HCEC 1CT (cell line): ENCODE measurements around the gene KIRREL3.
"Not testable (repeated sequence)": the region's sequence is repeated elsewhere in the genome, so short reads cannot be mapped to it uniquely, and the experiment has no call there.

Source experiments
- DNase-seq: peaks from one replicate; pipeline ENCODE4 v3.0.0-alpha.2; 2017

The KIRREL3 gene

DNA sequence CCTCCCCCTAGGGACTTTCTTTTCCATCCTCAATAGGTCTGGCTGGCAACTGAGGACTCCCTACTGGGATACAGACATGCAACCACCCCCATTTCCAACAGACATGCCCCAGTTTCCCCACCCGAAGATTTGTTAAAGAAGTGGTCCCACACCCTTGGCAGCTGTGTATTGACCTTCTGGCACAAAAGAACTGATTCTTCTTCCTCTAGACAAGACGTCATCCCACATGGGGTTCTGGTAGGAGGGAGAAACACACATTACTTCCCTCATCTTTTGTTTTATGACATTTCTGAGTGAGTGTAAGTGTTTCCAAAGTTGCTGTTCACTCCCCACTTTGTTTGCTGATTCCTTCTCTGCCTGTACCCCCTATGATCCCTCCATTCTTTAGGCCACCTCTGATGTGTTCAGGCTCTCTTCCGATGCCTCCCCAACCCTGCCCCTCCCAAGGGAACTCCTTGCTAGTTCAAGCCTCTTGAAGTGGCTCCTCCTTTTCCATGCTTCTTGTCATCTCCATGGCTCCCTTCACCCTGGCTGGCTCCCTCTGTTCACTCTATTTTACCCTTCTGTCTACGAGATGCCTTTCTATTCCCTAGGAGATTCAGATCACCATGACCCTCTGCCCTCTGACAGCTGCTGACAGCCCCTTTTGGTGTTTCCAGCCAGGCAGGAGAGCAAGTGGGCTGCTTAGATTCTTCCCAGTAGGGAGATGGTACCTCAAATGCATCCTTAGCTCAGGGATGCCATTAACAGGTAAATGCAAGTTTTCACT is 4.3 kb downstream of the KIRREL3 start:
- DNase-seq, result no peak

DNA sequence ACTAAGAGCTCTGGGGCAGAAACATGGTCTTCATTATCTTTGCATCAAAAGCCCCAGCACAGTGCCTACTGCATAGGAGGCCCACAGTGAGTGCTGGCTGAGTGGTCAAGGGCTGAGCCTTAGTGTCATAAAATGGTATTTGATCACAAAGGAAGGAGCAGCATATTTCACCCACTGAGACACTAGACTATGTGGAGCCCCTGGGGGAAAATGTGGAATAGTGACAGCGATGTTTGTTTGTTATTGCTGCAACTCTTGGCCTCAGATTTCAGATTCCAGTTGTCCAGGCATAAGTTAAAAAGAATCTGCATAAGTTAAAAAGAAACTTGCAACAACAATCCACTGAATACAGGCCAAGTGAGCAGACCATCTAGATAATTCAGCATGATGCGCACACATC is 7.0 kb downstream of the KIRREL3 start:
- DNase-seq, result no peak

DNA sequence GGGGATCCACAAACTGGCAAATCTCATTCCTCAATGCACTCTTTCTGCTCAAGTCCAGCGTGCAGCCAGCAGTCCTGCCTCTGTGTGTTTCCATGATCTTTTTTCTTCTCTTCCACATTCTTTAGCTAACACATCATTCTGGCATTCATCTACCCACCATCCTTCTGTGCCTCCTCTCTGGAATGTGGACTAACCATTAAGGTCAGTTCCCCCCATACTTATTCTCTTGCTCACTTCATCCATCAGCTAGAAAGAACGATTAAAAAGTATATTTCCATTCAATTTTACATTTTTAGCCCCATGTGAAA is 7.8 kb downstream of the KIRREL3 start:
- peak; percentile 69 for DNase-seq

DNA sequence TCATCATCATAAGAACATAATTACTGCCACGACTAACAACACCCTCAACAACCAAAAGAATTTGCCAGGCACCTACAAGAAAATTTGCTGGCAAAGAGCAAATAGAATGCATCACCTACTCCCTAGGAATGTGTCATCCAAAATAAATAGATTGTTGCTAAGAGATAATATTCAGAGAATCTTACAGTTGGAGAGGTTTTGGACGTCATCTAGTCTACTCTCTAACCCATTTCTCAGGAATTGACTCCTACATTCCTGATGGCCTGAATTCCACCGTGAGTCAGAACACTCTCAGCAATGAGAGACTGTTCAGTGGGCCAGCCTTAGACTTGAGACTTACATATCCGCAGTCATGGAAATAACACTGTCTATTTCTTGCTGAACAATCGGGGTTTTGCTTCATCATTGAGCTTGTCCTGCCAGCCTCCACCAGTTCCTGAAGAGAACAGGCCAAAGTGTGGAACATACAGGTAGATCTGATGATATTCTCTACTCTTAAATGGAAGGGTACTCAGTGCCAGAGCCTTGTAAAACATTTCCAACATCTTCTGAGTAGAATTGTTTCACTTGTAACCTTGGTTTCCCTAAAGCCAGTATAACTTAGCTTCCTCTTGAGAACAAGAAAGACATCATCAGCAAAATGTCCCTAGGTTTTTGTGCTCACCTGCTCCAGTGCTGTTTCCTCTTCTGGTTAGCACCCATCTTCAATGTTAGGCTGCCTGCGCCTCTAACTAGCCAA is 8.3 kb downstream of the KIRREL3 start:
- DNase-seq, result peak; percentile 85

DNA sequence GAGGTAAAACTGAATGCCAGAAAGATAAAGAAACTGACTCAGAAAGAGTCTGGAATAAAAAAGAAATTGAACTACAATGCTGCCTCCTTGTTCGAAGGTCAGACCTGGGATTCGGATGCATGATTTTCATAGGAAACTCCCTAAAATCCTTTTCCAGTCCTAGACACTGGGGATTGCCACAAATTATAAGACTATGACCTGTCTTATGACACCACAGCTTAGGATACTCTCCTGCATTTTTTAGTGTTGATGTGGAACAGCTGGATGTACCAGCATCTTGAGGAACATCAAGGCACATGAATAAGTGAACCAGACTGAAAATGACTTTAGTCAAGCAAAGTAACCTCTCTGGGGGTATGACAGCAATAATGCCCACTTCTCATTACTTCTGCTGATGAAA is 9.0 kb downstream of the KIRREL3 start:
- DNase-seq, result peak; percentile 36

DNA sequence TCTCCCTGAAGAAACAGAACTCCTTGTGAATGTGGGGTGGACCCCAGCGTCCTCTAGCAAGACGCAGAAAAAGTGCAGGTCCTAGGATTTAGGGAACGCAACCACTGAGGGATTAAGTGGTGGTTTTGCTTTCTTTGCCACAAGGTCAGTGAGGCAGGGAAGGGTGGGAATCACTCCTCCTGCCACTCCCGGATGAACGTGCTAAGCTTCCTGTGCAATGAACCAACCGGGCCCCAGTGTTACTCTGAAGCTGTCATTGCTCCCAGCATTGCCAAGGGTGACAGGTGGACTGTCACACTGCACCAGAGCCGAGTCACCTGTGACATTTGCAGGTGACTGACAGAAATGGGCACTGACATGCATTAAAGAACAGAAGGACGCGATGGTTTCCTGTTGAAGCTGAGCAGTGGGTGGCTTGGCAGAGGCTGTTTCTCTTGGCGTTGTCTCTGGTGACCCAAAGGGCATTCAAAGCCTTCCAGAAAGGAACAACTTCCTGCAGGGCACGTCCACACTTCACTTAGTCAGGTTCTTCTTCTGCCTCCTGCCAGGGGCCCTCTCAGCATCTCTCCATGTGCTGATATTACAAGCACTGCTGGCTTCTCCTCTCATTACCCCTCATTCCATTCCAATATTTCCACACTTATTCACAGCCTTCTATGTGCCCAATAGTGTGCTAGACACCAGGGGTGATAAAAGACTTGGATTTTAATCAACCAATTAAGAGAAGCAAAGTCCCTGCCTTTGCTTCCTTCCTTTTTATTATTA is 9.7 kb downstream of the KIRREL3 start:
- no peak for DNase-seq

DNA sequence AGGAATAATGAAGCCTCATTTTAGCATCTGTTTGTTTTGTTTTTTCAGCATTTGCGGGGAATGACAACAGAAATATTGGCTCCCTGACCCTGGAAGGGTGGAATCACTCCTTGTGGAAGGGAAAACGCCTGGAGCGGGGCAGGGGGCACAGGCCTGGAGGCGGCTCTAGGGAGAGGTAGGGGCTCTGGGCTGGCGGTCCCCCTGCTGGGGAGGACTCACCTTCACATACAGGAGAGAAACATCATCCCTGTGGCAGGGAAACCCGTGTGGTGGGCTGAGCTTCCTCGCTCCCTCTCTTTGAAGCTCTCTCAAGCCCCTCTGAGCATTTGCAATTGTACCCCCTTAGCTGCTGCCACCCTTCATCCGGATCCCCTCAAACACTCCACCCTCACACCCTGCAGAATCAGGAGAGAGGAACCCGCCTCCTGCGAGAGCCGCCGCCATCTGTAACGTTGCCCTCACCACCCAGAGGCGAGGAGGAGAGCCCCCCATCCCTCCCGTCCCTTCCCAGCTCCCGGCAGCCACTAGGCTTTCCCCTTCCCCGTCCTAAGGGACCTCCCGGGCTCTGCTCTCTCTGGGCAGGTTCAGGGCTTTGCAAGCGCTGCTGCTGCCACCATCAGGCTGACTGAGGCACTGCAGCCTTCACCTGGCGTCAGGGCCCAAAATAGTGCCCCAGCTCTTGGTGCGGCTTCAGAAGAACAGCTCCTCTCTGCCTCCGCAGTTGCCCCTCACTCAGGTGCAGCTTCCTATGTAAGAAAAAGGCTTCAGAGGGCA is 10.4 kb downstream of the KIRREL3 start:
- DNase-seq, result peak; percentile 35

DNA sequence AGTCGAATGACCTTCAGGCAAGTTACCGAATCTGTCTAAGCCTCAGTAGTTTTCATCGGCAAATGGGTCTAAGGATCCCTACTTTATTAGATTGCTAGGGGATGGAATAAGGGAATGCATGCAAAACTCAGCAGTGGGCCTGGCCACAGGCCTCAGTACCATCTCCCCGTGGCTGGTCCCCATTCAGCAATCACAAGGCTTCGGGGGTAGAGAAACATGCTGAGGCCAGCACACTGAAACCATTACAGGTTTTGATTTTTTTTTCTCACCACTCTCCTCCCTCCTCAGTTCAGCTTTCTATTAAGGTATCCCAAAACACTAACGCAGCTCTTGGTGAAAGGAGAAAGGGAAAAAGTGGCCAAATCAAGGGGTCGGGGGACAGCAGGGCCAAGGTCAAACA is 11.9 kb downstream of the KIRREL3 start:
- no peak for DNase-seq

DNA sequence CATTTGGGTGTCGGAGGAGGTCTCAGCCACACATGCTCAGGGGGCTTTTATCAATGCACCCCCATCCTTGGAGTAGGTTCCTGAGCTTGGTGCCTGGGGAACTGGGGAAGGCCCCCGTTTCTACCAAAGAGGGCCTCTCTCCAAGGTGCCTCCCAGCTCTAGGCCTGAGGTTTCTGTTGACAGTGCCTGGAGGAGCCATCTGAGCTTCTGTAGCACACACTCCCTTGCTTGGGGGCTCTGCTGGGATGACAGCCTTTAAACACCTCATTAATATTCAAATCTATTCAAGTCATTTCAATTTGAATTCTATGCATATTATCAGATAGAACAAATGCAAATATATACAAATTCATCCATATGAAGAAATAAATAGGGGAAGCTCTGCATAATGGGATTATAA is 18.9 kb downstream of the KIRREL3 start:
- no peak for DNase-seq

DNA sequence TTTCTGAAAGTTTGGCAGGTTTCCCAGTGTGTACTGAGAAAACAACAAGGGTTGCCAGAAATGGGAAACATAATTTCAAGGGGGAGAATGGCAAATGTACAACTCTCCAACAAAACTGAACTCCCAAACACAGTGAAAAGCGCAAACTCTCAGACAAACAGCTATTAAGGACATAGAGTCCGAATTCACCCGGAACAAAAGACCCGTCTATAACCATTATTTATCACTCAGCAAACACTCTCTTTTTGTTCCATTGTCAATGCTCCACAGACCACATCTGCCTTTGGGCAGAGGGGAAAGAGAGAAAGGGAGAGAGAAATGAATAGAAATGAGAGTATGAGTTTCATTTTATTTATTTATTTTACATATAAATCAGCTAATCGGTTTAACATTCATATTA is 21.7 kb downstream of the KIRREL3 start:
- no peak for DNase-seq

DNA sequence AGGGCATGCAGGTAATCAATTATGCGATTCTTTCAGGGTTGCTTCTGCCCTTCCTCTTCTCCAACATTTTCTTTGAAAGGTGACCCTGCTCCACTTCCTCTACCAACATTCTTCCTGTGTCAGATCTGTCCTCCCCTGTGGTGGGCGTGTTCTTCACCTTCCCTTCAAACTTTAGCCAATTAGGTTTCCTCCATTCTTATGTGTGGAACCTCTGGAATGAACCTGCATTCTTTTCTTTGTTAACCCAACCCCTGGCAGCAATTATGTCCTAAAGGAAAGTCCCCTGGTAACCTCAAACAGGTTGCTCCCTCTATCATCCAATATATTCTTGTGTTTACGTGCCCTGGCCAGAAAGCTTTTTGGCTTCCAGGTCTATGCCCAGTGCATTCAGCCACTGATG is 22.4 kb downstream of the KIRREL3 start:
- no peak for DNase-seq

DNA sequence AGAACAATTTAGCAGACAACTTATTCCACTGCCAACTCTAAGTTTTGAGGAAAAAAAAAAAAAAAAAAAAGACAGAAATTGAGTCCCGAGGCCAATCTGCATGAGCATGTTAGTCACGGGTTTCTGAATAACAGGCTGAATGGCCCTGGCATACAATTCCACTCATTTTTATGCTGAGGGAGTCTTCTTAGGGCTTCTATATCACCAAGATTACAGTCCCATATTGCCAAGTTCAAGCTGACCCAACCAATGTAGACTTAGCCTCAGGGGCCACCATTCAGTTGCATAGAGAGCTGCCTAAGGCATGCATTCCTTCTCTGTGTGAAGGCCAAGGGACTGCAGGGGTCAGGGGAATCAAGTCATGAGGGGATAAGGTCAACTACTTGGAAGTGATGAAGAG is 27.5 kb downstream of the KIRREL3 start:
- no peak for DNase-seq

DNA sequence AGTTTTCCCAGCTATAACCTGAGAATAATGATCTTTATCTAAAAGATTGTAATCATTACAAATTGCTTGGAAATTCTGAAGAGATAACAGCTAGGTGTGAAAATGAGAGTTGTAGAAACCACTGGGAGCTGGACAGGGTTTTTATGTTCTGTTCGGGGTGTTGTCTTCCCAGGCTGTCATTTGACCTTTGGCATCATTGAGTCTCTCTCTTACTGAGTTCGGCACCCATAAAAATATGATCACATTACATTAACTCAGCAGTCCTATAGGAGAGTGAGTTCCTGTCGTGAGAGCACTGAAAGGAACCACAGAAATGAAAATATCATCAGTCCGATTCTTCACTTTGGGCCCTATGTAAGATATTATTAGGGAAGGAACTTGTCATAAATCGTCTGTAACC is 29.3 kb downstream of the KIRREL3 start:
- no peak for DNase-seq

DNA sequence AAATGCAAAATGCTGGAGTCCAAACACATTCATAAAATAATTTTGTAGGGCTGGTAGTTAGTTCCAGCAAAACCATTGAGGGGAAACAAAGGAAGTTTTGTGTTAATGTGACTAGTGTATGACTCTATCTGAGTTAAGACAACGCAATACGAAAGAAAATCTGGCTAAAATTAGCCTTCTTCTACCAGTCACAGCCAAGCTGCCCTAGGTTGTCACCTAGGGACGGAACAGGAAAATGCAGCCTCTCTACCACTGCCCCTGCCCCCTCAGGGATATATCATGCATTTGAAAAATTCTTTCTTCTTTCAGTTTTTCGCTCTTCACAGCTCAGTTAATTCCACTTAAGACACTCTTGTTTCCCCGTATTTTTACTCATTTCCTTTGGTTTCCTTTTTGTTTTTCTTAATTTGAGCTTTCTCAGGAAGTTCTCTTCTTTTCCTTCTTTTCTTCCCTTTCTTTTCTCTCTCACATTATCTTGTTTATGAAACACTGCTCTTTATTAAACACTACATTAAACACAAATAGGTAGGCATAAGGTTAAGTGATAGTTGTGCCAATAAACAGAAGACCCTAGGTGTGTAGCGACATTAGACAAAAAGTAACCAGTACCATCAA is 30.6 kb downstream of the KIRREL3 start:
- peak; percentile 29 for DNase-seq

DNA sequence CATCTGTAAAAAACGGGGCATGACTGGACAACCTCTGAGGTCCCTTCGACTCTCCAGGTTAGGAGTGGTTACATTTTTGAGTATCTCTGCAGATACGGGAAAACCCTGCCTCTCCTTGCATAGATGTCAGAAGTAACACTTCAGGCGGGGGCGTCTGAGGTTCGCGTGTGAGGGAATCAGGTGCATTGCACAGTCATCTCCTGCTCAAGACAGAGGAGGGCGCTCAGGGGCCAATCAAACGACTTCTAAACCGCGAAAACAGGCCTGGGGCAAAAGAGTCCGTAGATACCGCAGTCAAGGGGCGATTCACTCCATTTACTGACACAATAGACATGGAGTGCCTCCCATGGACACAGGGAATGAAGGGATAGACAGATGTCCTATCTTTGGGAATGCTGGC is 31.7 kb downstream of the KIRREL3 start:
- no peak for DNase-seq

DNA sequence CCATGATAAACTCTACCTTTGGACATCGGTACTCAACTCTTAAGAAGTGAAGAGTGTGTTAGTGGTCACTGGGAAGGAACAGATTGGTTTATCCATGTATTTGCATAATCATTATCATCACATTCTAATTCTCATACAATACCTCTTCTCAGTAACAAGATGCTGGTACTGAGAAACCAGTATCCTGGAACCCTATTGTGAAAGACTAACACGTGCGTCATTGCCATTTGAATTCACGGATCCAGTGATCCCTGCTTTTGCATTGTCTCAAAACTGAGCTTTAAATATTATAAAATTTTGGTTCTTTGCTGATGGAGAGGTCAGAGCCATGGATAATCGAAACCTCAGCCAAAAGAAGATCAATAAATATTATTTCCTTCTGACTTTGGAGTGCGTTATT is 35.2 kb downstream of the KIRREL3 start:
- no peak for DNase-seq

DNA sequence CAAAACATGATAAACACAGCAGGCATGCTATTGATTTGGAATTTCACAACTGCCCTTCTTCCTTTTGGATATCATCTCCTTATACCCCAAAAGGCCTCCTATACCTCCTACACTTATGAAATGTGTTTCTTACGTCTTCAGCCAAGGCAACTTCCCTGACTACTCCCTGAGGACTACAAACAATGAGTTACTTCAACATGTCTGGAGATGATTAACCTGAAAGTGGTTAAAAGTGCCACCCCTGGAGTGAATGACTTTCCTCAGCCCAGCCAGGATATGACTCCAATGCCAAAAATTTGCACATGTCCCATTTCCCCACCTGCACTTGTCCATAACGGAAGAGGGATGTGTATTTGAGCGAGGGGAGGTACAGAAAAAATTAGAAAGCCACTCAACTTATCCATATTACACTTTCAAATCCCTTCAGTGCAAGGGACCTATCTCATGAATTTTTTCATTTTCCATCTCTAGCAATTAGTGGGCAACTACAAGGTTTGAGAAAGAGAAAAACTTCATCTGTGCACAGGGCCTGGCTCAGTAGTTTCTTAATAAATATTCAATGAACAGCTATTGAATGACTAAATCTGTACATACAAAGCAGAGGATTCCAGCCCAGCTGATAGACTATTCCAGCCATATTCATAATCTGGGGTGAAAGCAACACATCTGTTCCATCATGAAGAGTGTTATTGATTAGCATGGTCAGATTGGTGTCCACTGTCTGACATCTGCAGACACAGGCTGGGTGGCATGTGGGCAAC is 36.8 kb downstream of the KIRREL3 start:
- peak; percentile 11 for DNase-seq

DNA sequence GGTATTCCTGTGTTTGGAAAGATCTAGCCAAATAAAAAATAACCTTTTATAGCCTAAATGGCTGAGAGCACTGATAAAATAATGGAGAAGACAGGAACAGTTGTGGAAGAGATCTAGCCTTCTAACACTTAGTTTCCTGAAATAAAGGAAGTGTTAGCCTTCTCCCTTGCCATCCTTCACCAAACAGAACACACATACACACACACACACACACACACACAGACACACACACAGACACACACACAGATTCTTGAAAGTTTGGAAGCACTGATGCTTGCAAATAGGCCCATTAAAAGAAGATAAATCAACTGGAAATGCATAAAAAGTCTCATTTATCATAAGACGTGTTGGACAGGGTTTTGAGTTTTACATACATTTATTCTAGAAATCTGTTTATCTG is 37.5 kb downstream of the KIRREL3 start:
- no peak for DNase-seq

DNA sequence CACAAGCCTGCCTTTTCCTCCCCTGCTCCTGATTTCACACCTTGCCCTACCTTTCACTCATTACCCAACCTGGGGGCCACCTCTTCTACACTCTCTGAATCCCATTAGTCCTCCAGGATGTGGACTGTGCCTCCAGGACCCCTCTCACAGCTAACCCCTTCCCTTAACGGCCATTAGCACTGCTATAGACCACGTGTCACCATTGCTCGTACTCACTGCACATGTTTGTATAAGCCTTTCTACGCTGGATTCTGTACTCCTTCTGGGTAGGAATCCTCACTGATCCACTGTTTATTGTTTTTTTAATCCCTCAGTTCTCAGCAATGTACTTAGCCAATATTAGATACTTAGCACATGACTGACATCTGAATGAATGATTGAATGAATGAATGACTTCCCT is 40.9 kb downstream of the KIRREL3 start:
- no peak for DNase-seq

DNA sequence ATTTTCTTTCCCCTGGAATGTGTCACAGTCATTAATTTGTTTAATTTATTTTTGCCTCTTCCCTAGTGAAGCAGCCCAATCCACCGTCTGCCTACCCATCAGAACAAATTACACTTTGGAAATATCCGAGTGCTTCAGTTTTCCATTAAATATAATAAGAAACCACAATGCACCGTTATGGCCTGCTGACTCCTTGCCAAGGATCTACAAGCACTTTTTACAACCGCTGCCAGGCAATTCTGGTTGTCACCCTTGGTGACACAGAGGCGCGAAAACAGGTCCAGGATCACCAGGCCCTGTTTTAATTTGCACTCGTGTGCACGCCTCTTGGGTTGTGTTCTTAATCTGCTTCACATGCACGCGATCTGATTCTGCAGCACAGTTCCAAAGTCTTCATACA is 43.9 kb downstream of the KIRREL3 start:
- no peak for DNase-seq

DNA sequence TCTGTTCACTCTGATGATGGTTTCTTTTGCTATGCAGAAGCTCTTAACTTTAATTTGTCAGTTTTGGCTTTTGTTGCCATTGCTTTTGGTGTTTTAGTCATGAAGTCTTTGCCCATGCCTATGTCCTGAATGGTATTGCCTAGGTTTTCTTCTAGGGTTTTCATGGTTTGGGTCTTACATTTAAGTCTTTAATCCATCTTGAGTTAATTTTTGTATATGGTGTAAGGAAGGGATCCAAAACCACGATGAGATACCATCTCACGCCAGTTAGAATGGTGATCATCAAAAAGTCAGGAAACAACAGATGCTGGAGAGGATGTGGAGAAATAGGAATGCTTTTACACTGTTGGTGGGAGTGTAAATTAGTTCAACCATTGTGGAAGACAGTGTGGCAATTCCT is 48.0 kb downstream of the KIRREL3 start:
- not testable (repeated sequence) for DNase-seq

DNA sequence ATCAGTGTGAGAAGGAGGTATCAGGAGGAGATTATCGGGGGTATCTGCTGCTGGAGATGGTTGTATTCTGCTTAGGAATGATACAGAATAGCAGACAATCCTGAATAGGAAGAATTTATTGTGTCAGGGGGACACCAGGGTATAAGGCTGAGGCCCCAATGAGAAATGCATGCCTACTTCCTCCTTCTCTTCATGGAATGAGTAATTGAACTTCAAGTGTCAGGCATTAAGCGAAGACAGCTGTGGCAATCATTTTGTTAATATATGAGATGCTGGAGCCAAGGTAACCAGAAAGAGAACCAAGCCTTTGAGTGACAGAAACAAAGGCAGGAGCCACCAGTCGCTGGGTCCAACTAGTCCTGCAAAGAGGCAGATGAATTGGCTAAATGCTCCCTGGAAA is 49.1 kb downstream of the KIRREL3 start:
- DNase-seq, result no peak
